Mesenchymal stem cell (in vitro differentiated cells and primary cell): ENCODE results near the gene REPS1.
A peak's percentile ranks its signal among the peaks of the same experiment; 100 is the strongest.

Source experiments
- DNase-seq: peaks from one replicate; pipeline ENCODE4 v3.0.0-alpha.2; 2013
- H2AFZ ChIP-seq: one replicate; pipeline ENCODE4 v1.6.1; 2013; ENCODE audit warnings: low read depth, mild to moderate bottlenecking, control low read depth, inconsistent platforms, low read length, moderate library complexity
- H2AK5ac ChIP-seq: 2 replicates; pipeline ENCODE4 v1.6.1; 2013; ENCODE audit warnings: low read length, moderate library complexity, mild to moderate bottlenecking, inconsistent platforms; ENCODE audit not compliant: severe bottlenecking
- H2BK120ac ChIP-seq: one replicate; pipeline ENCODE4 v1.6.1; 2013; ENCODE audit warnings: low read depth, mild to moderate bottlenecking, inconsistent platforms, low read length, moderate library complexity
- H2BK12ac ChIP-seq, 2 experiments: one replicate each; pipeline ENCODE4 v1.6.1; 2013; ENCODE audit warnings: inconsistent platforms in 2 of 2, low read length in 2 of 2, mild to moderate bottlenecking in 2 of 2, moderate library complexity in 2 of 2, control low read depth in 1 of 2
- H2BK15ac ChIP-seq: one replicate; pipeline ENCODE4 v1.6.1; 2013; ENCODE audit warnings: mild to moderate bottlenecking, low read depth, inconsistent platforms; ENCODE audit not compliant: poor library complexity, severe bottlenecking
- H2BK5ac ChIP-seq: 2 replicates; pipeline ENCODE4 v1.6.1; 2013; ENCODE audit warnings: low read depth, mild to moderate bottlenecking, low read length, control low read depth, inconsistent platforms; ENCODE audit not compliant: poor library complexity, severe bottlenecking
- H3K14ac ChIP-seq, 2 experiments: one replicate each; pipeline ENCODE4 v1.6.1; 2013; ENCODE audit warnings: inconsistent platforms in 2 of 2, low read length in 2 of 2, control low read depth in 1 of 2, mild to moderate bottlenecking in 1 of 2, moderate library complexity in 1 of 2
- H3K18ac ChIP-seq, 2 experiments: one replicate each; pipeline ENCODE4 v1.6.1; 2013; ENCODE audit warnings: inconsistent platforms in 2 of 2, low read length in 2 of 2, control low read depth in 1 of 2, low read depth in 1 of 2, mild to moderate bottlenecking in 1 of 2
- H3K23ac ChIP-seq, 2 experiments: one replicate each; pipeline ENCODE4 v1.6.1; 2013; ENCODE audit warnings: inconsistent platforms in 2 of 2, low read length in 2 of 2, mild to moderate bottlenecking in 2 of 2, moderate library complexity in 2 of 2, control low read depth in 1 of 2
- H3K27ac ChIP-seq: 2 replicates; pipeline ENCODE4 v1.5.1; 2013; ENCODE audit warnings: mild to moderate bottlenecking, moderate library complexity, low read length, control low read depth, inconsistent platforms; ENCODE audit not compliant: poor library complexity, severe bottlenecking
- H3K27me3 ChIP-seq, 2 experiments: 2 replicates each; pipeline versions ENCODE4 v1.6.1 to v1.7.0; 2013; ENCODE audit warnings: low read length in 2 of 2, mild to moderate bottlenecking in 2 of 2, moderate library complexity in 2 of 2, control low read depth in 1 of 2, inconsistent platforms in 1 of 2; ENCODE audit not compliant: control insufficient read depth in 1 of 2, insufficient read depth in 1 of 2
- H3K36me3 ChIP-seq, 2 experiments: 2 replicates each; pipeline versions ENCODE4 v1.6.1 to v1.7.0; 2013; ENCODE audit warnings: low read length in 2 of 2, control low read depth in 1 of 2, inconsistent platforms in 1 of 2, low read depth in 1 of 2, mild to moderate bottlenecking in 1 of 2; ENCODE audit not compliant: insufficient read depth in 2 of 2, control insufficient read depth in 1 of 2
- H3K4ac ChIP-seq, 2 experiments: one replicate each; pipeline ENCODE4 v1.6.1; 2013; ENCODE audit warnings: inconsistent platforms in 2 of 2, low read length in 2 of 2, mild to moderate bottlenecking in 2 of 2, moderate library complexity in 2 of 2, control low read depth in 1 of 2, low read depth in 1 of 2
- H3K4me1 ChIP-seq: 2 replicates; pipeline ENCODE4 v1.6.1; 2013; ENCODE audit warnings: low read depth, low read length, control low read depth; ENCODE audit not compliant: control insufficient read depth, insufficient read depth
- H3K4me2 ChIP-seq: 2 replicates; pipeline ENCODE4 v1.6.1; 2013; ENCODE audit warnings: low read length, mild to moderate bottlenecking, inconsistent platforms; ENCODE audit not compliant: poor library complexity, severe bottlenecking
- H3K4me3 ChIP-seq, 2 experiments: 2 replicates each; pipeline versions ENCODE4 v1.5.1 to v1.7.0; 2013; ENCODE audit warnings: low read length in 2 of 2, mild to moderate bottlenecking in 2 of 2, control low read depth in 1 of 2, low read depth in 1 of 2; ENCODE audit not compliant: insufficient read depth in 1 of 2
- H3K79me1 ChIP-seq: replicated peaks from 2 replicates; pipeline ENCODE4 v1.6.1; 2013; ENCODE audit warnings: mild to moderate bottlenecking, control low read depth, low read length, inconsistent platforms; ENCODE audit not compliant: poor library complexity, severe bottlenecking
- H3K9ac ChIP-seq: 2 replicates; pipeline ENCODE4 v1.7.0; 2013; ENCODE audit warnings: mild to moderate bottlenecking, low read length, moderate library complexity
- H3K9me3 ChIP-seq: 2 replicates; pipeline ENCODE4 v1.7.0; 2013; ENCODE audit warnings: mild to moderate bottlenecking, low read length; ENCODE audit not compliant: control insufficient read depth
- H4K8ac ChIP-seq: one replicate; pipeline ENCODE4 v1.6.1; 2013; ENCODE audit warnings: inconsistent platforms, mild to moderate bottlenecking, low read length, moderate library complexity
- H4K91ac ChIP-seq: one replicate; pipeline ENCODE4 v1.6.1; 2013; ENCODE audit warnings: mild to moderate bottlenecking, low read length, inconsistent platforms
- WGBS: methylation state at CpG from one replicate; pipeline ENCODE4 v1.1.7; 2013; ENCODE audit warnings: mixed read lengths; 5-methylcytosine and 5-hydroxymethylcytosine counted together

The REPS1 gene

DNA sequence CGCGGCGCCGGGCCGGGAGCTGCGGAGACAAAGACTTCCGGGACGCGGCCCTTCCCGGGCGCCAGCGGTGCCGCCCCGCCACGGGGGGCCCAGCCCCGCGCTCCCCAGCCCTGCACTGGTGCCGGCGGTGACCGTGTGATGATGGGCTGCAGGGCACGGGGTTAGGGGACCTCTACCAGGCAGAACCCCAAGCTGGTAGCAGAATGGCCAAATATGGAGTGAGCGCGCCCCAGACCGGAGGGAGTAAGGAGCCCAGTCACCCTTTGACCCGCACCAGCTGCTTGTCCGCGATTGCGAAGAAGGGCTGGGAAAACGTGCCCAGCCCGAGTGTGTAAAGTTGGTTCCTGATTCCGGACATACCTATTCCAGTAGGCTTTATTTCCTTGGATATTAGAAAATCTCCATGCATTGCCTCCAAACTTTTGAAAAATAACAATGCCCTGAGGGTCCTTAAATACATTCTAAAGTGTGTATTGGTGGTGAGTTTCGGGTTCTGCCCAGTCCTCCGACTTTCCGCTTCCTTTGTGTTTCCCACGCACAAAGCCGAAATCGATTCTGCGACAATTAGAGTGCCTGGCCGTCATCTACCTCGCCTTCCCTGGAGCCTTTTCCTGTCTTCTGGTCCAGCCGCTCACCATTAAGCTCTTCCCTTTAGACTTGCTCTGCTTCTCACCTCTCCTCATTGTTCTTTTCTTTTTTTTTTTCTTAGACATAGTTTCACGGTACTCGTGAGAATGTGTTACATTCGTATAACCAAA lies 41.6 kb upstream of the REPS1 start:
- peak overlapping the region; percentile 97 to 99 for H3K18ac ChIP-seq
- peak overlapping the region; percentile 66 for H2AFZ ChIP-seq
- H2AK5ac ChIP-seq: no peak overlapping the region
- peak overlapping the region; percentile 98 for H3K4me2 ChIP-seq
- H4K8ac ChIP-seq: peak overlapping the region; percentile 96
- H3K9ac ChIP-seq: peak overlapping the region; percentile 94
- H2BK15ac ChIP-seq: peak overlapping the region; percentile 96
- H3K4me1 ChIP-seq: peaks cover 6% of the 10 kb centered on the region
- no peak overlapping the region for H2BK12ac ChIP-seq
- H3K4ac ChIP-seq: peak overlapping the region; percentile 54 to 95
- peak overlapping the region; percentile 98 for H2BK120ac ChIP-seq
- H4K91ac ChIP-seq: peak overlapping the region; percentile 71
- peaks cover 0 to 7% of the 10 kb centered on the region in 2 experiments for H3K36me3 ChIP-seq
- DNase-seq: peak; percentile 74
- WGBS: 1% methylated on average over 32 of the region's 44 CpGs
- H3K14ac ChIP-seq: no peak overlapping the region
- H3K27me3 ChIP-seq: no peaks in the 10 kb centered on the region
- peak overlapping the region; percentile 94 to 96 for H3K4me3 ChIP-seq
- H3K23ac ChIP-seq: no peak overlapping the region
- no peak overlapping the region for H2BK5ac ChIP-seq
- H3K27ac ChIP-seq: peak overlapping the region; percentile 17
- no peaks in the 10 kb centered on the region for H3K9me3 ChIP-seq
- H3K79me1 ChIP-seq: peaks cover 24% of the 10 kb centered on the region

DNA sequence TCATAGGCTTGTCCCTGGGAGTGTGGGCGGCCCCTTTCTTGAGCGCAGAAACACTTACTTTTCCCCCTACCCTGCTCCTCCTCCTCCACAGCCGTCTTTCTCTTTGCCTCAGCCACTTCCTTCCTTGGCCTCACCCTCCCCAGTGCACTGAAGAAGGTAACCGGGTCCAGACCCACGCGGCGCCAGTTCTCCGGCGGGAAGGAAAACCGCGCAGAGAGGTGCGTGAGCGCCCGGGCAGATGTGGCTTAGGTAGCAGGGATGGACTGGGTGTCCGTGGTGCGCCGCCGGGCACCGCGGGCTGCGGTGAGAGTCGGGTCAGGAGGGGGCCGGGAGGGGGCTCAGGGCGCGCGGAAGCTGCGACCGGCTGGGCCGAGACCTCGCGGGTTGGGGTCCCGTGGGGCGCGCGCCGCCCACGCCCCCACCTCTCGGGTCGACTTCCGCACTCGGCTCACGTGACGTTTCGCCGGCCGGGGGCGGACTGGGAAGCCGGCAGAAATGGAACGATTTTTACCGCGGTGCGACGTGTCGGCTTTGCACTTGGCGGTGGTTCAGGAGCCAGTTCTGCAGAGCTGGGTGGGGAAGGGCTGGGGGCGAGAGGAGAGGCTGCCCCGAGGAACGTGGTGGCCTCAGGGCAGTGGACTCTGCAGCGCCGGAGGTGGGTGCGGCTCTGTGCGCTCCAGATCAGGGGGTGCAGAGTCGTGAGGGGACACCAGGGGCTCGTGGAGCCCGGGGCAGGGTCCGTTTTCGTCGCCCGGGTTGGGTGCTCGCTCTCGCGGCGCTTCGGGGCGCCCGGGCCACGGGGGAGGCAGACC lies 40.8 kb upstream of the REPS1 start, which contains the start of gene ABRACL:
TSS of gene ABRACL (plus strand) at position 88 of the 812 bp plus-strand sequence. CDS start 5,416 bp downstream, outside the sequence.
- Histone ChIP-seq H3K4me3 (peak within 1 kb of the TSS; percentile 94 to 96), H2BK120ac (peak within 1 kb of the TSS; percentile 98), H3K27ac (peak within 1 kb of the TSS; percentile 58), H3K79me1 (peaks cover 20% of the 10 kb centered on the region), H3K18ac (peak within 1 kb of the TSS; percentile 97 to 99), H3K4me1 (peaks cover 6% of the 10 kb centered on the region), H4K91ac (peak within 1 kb of the TSS; percentile 71), H4K8ac (peak within 1 kb of the TSS; percentile 96), H3K23ac (peak within 1 kb of the TSS in 1 of 2 experiments; percentile 86), H2BK12ac (peak within 1 kb of the TSS in 1 of 2 experiments; percentile 77), H3K9me3 (no peaks in the 10 kb centered on the region), H3K4ac (peak within 1 kb of the TSS; percentile 95 to 96), H2BK15ac (peak within 1 kb of the TSS; percentile 96), H3K14ac (peak within 1 kb of the TSS in 1 of 2 experiments; percentile 93), H3K36me3 (peaks cover 0 to 7% of the 10 kb centered on the region in 2 experiments), H3K9ac (peak within 1 kb of the TSS; percentile 94), H2AFZ (peak within 1 kb of the TSS; percentile 66), H2AK5ac (no peak within 1 kb of the TSS), H3K27me3 (no peaks in the 10 kb centered on the region), H2BK5ac (no peak within 1 kb of the TSS), H3K4me2 (peak within 1 kb of the TSS; percentile 98)
- WGBS: under 1% methylated on average over 74 of the region's 77 CpGs
- peak; percentile 82 for DNase-seq

DNA sequence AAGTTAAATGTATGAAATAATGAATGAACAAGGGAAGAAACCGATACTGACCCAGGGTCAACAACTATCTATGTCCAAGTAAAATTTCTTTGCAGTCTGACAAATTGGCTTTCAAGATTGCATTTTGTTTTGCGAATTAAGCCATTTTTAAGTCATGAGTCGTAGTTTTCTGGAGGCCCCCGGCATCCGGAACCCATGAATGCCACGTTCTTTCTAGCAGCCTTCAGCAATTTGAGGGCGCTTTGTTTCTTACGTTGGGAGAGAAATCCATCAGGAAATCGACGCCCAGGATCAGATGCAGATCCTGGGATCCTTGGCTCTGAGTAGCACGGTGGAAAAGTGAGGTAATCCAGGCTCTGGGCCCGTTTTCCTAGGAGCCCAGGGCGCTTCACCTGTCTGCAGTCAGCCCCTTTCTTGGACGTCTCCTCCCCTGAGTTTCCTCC lies 40.2 kb upstream of the REPS1 start:
- peak overlapping the region; percentile 49 to 99 for H3K18ac ChIP-seq
- no peak overlapping the region for H2BK5ac ChIP-seq
- WGBS: 2% methylated on average over 14 of the region's 14 CpGs
- H3K4me3 ChIP-seq: peak overlapping the region; percentile 94 to 96
- H2BK15ac ChIP-seq: no peak overlapping the region
- H2AFZ ChIP-seq: peak overlapping the region; percentile 66
- H3K4me2 ChIP-seq: peak overlapping the region; percentile 98
- no peaks in the 10 kb centered on the region for H3K9me3 ChIP-seq
- no peak overlapping the region for H2BK120ac ChIP-seq
- no peak overlapping the region for H3K14ac ChIP-seq
- H2AK5ac ChIP-seq: no peak overlapping the region
- no peak overlapping the region for H2BK12ac ChIP-seq
- peaks cover 4% of the 10 kb centered on the region for H3K4me1 ChIP-seq
- no peaks in the 10 kb centered on the region for H3K27me3 ChIP-seq
- peak overlapping the region; percentile 94 for H3K9ac ChIP-seq
- peaks cover 14% of the 10 kb centered on the region for H3K79me1 ChIP-seq
- DNase-seq: no peak
- no peak overlapping the region for H3K23ac ChIP-seq
- peak overlapping the region; percentile 48 for H3K27ac ChIP-seq
- peaks cover 0 to under 1% of the 10 kb centered on the region in 2 experiments for H3K36me3 ChIP-seq
- H4K91ac ChIP-seq: no peak overlapping the region
- peak overlapping the region; percentile 96 for H4K8ac ChIP-seq
- no peak overlapping the region for H3K4ac ChIP-seq
